IMR-90 (cell line): ENCODE measurements around the gene RPP40. TPM values are rescaled to one million over a fixed set of nuclear protein-coding genes. Genes with fewer than 3 reads are reported as not detected.

ENCODE experiments used
- polyA plus RNA-seq, 3 experiments: library from polyadenylated mRNA; depleted of rRNA; stranded (reverse); fragments of >200 nt; gene quantifications; 2 replicates each; pipeline ENCODE4 v1.2.3, GENCODE V29; 2012; ENCODE audit warnings: low replicate concordance in 1 of 3
- total RNA-seq: library from RNA; depleted of rRNA; stranded (reverse); fragments of >200 nt; gene quantifications from 2 replicates; pipeline ENCODE4 v1.2.3, GENCODE V29; 2012; rRNA removed

RPP40 gene
- total and polyA plus RNA-seq, 2 of the 4 experiments (the other 2 are of a cell fraction) = 8.1 to 22.2 TPM

Other genes with a start within 250 kb of the RPP40 start
- gene CDYL, start 227.6 kb downstream of the RPP40 start, total RNA-seq = 72.2 and 92.1 TPM in 2 replicates
- 14.2 and 15.3 TPM in 2 replicates for gene CDYL, start 227.6 kb downstream of the RPP40 start, polyA plus RNA-seq (2012; rRNA removed)
- under 0.01 and 0.18 TPM in 2 replicates for gene PPP1R3G, start 81.3 kb upstream of the RPP40 start, total RNA-seq
- gene PPP1R3G, start 81.3 kb upstream of the RPP40 start, polyA plus RNA-seq (2012; rRNA removed) = 0.09 and 0.10 TPM in 2 replicates